GF-D8 (cell line): ENCODE data around the gene TBRG4.

ENCODE experiments used
- DNase-seq: peaks from one replicate; lab custom pipeline; 2025; lab: John Stamatoyannopoulos, UW

The TBRG4 gene

GRCh38 chr7:45089341-45089891, 22.1 kb downstream of the TBRG4 start:
- no peak for DNase-seq

- no peak for DNase-seq
Observed at GRCh38 chr7:45088821-45089340, 22.6 kb downstream of the TBRG4 start, which contains the start of gene NACAD. TSS of gene NACAD (minus strand) at chr7:45088969. CDS start at chr7:45088894, 75 bp downstream.

DNA sequence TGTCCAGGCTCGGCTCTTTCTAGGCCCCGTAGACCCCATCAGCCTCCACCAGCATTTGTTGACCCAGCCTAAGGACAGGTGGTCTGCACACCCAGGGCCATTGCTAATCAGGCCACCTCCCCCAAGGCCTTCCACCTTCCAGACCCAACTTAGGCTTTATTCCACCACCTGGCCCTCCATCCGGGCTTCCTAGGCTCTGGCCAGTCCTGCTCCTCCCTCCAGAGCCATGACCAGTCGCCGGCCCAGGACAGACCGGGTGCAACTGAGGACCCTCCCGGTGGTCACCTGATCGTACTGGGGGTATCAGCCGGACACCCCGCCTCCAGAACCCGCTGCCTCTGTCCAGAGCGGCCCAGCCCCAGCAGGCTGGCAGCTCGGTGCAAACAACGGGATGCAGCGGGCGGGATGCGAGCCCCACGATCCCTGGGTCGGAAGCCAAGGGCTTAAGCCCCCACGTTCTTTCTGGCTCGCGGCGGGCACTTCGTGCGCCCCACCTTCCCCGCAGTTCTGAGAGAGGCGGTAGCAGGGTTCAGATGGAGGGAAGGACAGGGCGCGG, 23.3 kb downstream of the TBRG4 start:
- no peak for DNase-seq

- DNase-seq: no peak
Observed at GRCh38 chr7:45087301-45088145, 24.0 kb downstream of the TBRG4 start.

- DNase-seq: no peak
Observed at GRCh38 chr7:45086331-45087065, 25.0 kb downstream of the TBRG4 start.

DNA sequence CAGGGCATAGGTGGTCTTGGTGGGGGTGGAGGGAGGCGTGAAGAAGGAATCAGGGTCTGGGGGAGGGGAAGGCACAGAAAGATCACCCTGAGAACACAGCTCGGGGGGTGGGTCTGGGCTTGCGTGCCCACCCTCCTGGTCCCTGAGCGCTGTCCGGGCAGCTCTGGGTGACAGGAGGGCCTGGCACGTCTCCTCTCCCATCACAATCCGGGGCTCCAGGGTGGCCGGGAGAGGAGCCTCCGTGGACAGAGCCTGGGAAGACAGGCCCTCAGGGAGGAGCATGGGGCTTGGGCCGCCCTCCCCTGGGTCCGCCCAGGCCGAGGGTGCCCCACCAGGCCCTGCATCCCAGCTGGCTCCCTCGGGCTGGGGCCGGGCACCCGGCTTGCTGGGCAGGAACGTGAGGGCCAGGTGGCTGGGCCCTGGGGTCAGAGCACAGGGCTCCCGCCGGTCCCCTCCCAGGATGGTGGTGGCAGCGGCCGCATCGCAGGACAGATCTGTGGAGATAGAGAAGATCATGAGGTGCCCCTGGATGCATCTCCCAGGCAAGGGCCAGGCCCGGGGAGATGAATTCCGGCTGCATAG, 25.8 kb downstream of the TBRG4 start:
- no peak for DNase-seq

- DNase-seq: no peak
Observed at GRCh38 chr7:45084901-45085618, 26.4 kb downstream of the TBRG4 start.

DNA sequence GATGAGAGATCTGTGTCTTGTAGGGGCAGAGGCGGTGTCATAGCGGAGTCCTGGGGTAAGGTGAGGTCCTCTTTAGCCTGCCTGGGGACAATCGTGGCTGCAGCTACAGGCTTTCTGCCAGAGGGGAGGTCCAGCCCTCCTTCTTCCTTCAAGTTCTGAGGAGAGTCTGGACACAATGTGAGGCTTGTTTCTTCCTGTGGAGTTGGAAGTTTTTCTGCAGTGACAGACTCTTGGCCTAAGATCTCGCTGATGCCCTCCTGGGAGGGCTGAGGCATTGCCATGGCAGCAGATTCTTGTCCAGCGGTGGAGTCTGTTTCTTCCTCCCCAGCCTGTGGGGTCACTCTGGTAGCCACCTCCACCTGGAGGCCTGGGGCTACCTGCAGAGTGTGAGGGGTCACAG, 27.2 kb downstream of the TBRG4 start:
- no peak for DNase-seq

GRCh38 chr7:45082831-45083331, 28.6 kb downstream of the TBRG4 start:
- DNase-seq: no peak

GRCh38 chr7:45082031-45082830, 29.3 kb downstream of the TBRG4 start:
- no peak for DNase-seq

DNA sequence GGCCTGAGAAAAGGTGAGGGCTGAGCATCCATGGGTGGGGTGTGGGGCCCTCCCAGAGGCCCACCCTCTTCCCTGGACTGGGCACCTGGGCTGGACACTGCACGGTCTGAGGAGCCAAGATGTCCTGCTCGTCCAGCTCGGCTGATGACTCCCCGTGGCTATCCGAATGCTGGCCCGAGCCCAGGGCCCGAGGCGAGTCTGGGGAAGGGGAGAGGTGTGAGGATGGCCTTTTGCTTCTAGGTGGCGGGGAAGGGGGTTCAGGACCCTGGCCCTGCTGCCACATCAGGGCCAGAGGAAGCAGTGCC, 29.9 kb downstream of the TBRG4 start:
- DNase-seq: no peak

DNA sequence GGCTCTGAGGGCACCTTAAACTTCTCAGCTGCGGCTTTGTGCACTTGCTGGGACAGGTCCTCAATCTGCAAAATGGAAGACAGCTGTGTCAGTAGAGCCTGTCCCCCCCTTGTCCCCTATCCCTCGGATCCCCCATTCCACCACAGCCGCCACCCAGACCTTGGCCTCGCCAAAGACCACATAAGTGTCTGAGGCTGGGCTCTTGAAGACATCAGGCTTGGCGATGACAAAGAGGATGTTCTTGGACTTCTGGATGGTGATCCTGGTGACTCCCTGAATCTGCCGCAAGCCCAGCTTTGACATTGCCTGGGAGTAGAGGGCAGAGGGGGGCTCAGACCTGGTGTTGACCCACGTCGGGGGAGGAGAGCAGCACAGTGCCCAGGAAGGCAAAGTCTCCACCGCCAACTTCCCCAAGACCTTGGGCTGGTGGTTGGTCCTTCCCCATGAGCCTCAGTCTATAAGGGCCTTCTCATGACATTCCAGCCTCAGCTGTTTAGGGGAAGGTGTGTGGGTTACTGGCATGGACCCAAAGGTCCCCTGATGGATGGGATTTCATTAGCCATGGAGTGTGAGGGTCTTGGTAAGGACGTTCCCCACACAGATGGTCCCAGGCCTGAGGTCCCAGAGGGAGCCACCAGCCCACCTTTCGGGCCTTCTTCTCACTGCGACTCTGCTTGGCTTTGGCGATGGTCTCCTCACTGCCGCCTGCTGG, 30.4 kb downstream of the TBRG4 start:
- DNase-seq: no peak

GRCh38 chr7:45080265-45080957, 31.1 kb downstream of the TBRG4 start:
- no peak for DNase-seq

GRCh38 chr7:45078125-45078681, 33.3 kb downstream of the TBRG4 start:
- no peak for DNase-seq

DNA sequence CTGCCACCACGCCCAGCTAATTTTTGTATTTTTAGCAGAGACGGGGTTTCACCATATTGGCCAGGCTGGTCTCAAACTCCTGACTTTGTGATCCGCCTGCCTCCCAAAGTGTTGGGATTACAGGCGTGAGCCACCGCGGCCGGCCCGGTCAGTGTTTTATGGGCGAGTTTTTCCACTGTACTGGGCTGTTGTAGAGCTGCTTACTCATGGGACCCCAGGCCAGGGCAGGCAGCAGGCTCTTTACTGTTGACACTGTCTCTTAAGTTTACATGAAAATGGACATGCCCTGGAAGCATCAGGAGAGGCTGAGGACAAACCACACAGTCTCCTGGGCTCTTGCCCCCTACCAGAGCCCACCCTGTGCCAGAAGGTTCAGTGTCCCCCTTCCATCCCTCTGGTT, 33.9 kb downstream of the TBRG4 start:
- no peak for DNase-seq

DNA sequence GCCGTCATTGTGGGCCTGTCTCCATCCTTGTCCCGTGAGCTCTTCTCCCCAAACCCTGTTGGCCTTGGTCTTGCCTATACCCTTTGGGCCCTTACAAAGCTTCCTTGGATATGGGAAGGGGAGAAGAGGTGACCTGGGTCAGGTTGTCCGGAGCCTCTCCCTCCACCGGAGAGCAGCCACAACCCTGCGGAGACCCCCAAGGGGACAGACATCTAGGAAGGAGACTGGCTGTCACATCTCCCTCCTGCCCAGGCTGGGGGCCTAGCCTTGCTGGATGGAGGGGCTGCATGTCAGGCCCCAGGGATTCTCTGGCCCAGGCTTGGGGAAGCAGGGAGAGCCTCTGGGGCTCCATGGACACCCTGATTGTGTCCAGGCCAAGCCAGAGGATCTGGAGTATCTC, 34.6 kb downstream of the TBRG4 start:
- DNase-seq: no peak

GRCh38 chr7:45075871-45076796, 35.4 kb downstream of the TBRG4 start:
- no peak for DNase-seq

- no peak for DNase-seq
Observed at GRCh38 chr7:45075355-45075644, 36.2 kb downstream of the TBRG4 start.
